ENCODE measurements around the gene GPHN. TPM values are rescaled to one million over a fixed set of nuclear protein-coding genes. Genes with fewer than 3 reads are reported as not detected.

Gene GPHN
- total and polyA plus RNA-seq, 10 of the 15 experiments (the other 5 are each of a cell fraction or from before 2014, with no cell fraction given), result 22.3 to 48.8 (median 33.1) TPM

GRCh38 chr14:67016856-67017255 lies 508.9 kb downstream of the GPHN start:
- Histone ChIP-seq H2AFZ (ENCODE audit: control insufficient read depth, low read depth, low read length) (no peak overlapping the region), H4K20me1 (ENCODE audit: control insufficient read depth, insufficient read depth) (no peaks in the 10 kb centered on the region), H3K27me3 (replicated peaks in 1 of 2; ENCODE audit: control insufficient read depth in 2 of 2, insufficient read depth in 2 of 2, low read length in 1 of 2) (no peaks in the 10 kb centered on the region), H3K79me2 (ENCODE audit: control insufficient read depth, insufficient read depth, low read length) (no peaks in the 10 kb centered on the region), H3K4me2 (ENCODE audit: control insufficient read depth, insufficient read depth) (no peak overlapping the region), H3K9me3 (replicated peaks; ENCODE audit: control insufficient read depth, insufficient read depth, low read length) (no peaks in the 10 kb centered on the region), H3K4me3 (no peak overlapping the region), H3K27ac (ENCODE audit: control insufficient read depth, insufficient read depth) (no peak overlapping the region), H3K4me1 (ENCODE audit: control insufficient read depth, insufficient read depth, low read length) (peaks cover 5% of the 10 kb centered on the region; the same call in 1 of the 2 replicates), H3K9ac (ENCODE audit: control insufficient read depth, insufficient read depth, low read length) (no peak overlapping the region), H3K36me3 (ENCODE audit: control insufficient read depth in 2 of 2, insufficient read depth in 2 of 2, low read length in 1 of 2) (no peaks in the 10 kb centered on the region)
- DNase-seq (ENCODE audit: low read depth, low spot score), result no peak
- intact Hi-C loops (cut with micrococcal nuclease; ENCODE audit: unreplicated experiment) (no loop called here), in situ Hi-C loops (cut with MboI) (no loop called here)
- no peak for ATAC-seq
- RAD21 ChIA-PET (ENCODE audit: unreplicated experiment), result interaction anchor here (0.9 kb wide), 1 partner anchor 522 kb away, joined by 3 read pairs; no protein-coding TSS in a partner anchor
- POLR2A ChIA-PET, result no interaction called here
- BruUV-seq (replicated peaks), result no TSS peak
- SMC1A ChIA-PET (ENCODE audit: uncharacterized antibody, unreplicated experiment), result interaction anchor here (0.6 to 1.6 kb wide), 6 partner anchors 8 to 524 kb away, joined by 3 read pairs; no protein-coding TSS in a partner anchor
- no peak for FAIRE-seq
- CTCF ChIA-PET, result interaction anchor here (1.4 kb wide), 1 partner anchor 15 kb away, joined by 3 read pairs; no protein-coding TSS in a partner anchor
- no peak for TF ChIP-seq PRDM15 (CRISPR knock-in tag; IDR thresholded peaks at IDR 0.05)
- TF ChIP-seq KDM1A (IDR thresholded peaks at IDR 0.05; ENCODE audit: borderline replicate concordance), result no peak
- no peak for TF ChIP-seq MTA2 (IDR thresholded peaks at IDR 0.05; ENCODE audit: low read depth)
- no peak for TF ChIP-seq TCF3 (IDR thresholded peaks at IDR 0.05; ENCODE audit: borderline replicate concordance, insufficient read depth, low read depth, low read length)
- no peak for TF ChIP-seq MTA3 (IDR thresholded peaks at IDR 0.05; ENCODE audit: borderline replicate concordance, low read length)
- no peak for TF ChIP-seq BCLAF1 (IDR thresholded peaks at IDR 0.05)
- TF ChIP-seq SMAD1 (IDR thresholded peaks at IDR 0.05; ENCODE audit: low read depth, partially characterized antibody), result no peak
- no peak for TF ChIP-seq HCFC1 (IDR thresholded peaks at IDR 0.05; ENCODE audit: low read length)
- no peak for TF ChIP-seq MLLT1 (IDR thresholded peaks at IDR 0.05)
- no peak for TF ChIP-seq CHD2 (IDR thresholded peaks at IDR 0.05; ENCODE audit: borderline replicate concordance, low read depth, low read length)
- TF ChIP-seq NR2F1 (conservative IDR thresholded peaks at IDR 0.05), result no peak
- no peak for TF ChIP-seq E2F4 (IDR thresholded peaks at IDR 0.05; ENCODE audit: low read depth, low read length)
- no peak for TF ChIP-seq ZBED1 (IDR thresholded peaks at IDR 0.05; ENCODE audit: borderline replicate concordance)
- no peak for TF ChIP-seq FOXM1 (IDR thresholded peaks at IDR 0.05; ENCODE audit: low read depth, low read length)
